Measurements from ENCODE around the gene SPTLC3. TPM values are rescaled to one million over a fixed set of nuclear protein-coding genes. Genes with fewer than 3 reads are reported as not detected.

Gene SPTLC3
- total RNA-seq (4.0 and 5.9 TPM in 2 replicates), polyA plus RNA-seq (1.2 and 4.0 TPM in 2 replicates), polyA minus RNA-seq (ENCODE audit: low replicate concordance) (0.37 and 5.8 TPM in 2 replicates)
- 0.86 and 2.9 TPM in 2 replicates for polyA plus RNA-seq (2012)

GRCh38 chr20:13008761-13009681 lies at the start of gene SPTLC3:
Gene SPTLC3, plus strand, starts transcription at chr20:13008972. Its CDS starts 296 bp downstream, at chr20:13009268.
- Histone ChIP-seq H2AFZ (ENCODE audit: low read length) (peak within 1 kb of the TSS; percentile 46), H4K20me1 (ENCODE audit: control insufficient read depth, extremely low read depth, insufficient read depth, low read length) (no peaks in the 10 kb centered on the region), H3K9ac (ENCODE audit: insufficient read depth, low read length) (no peak within 1 kb of the TSS), H3K27me3 (ENCODE audit: control insufficient read depth, insufficient read depth, low read length) (no peaks in the 10 kb centered on the region), H3K36me3 (ENCODE audit: control insufficient read depth, insufficient read depth, low read length) (no peaks in the 10 kb centered on the region), H3K4me2 (ENCODE audit: extremely low read depth, insufficient read depth, low read length) (peak within 1 kb of the TSS; percentile 86), H3K27ac (ENCODE audit: insufficient read depth, low read length) (peak within 1 kb of the TSS; percentile 7), H3K4me1 (ENCODE audit: control insufficient read depth, extremely low read depth, insufficient read depth, low read length) (peaks cover 3% of the 10 kb centered on the region), H3K79me2 (ENCODE audit: control insufficient read depth, insufficient read depth, low read length) (no peaks in the 10 kb centered on the region), H3K9me3 (ENCODE audit: control insufficient read depth, insufficient read depth, low read depth, low read length) (no peaks in the 10 kb centered on the region), H3K4me3 (replicated peaks in 1 of 4; ENCODE audit: control extremely low read depth in 1 of 4, insufficient read depth in 1 of 4, low read depth in 3 of 4, low read length in 4 of 4) (peak within 1 kb of the TSS; percentile 50 to 92 (median 56))
- TF ChIP-seq EZH2 (IDR thresholded peaks at IDR 0.05; ENCODE audit: low read length, missing control alignments), result no peak
- no peak for TF ChIP-seq CTCF (conservative IDR thresholded peaks at IDR 0.05 in 1 of 2, IDR thresholded peaks at IDR 0.05 in 1 of 2; ENCODE audit: low read depth in 1 of 2, low read length in 2 of 2)
- DNase-seq (ENCODE audit: low read depth in 2 of 2), result peak; percentile 62 to 66

GRCh38 chr20:12961725-12962124 lies 47.0 kb upstream of the SPTLC3 start:
- no peak for DNase-seq (ENCODE audit: low read depth in 2 of 2)
- H3K27me3 ChIP-seq (ENCODE audit: control insufficient read depth, insufficient read depth, low read length), result no peaks in the 10 kb centered on the region
- H2AFZ ChIP-seq (ENCODE audit: low read length), result no peak overlapping the region
- H3K4me2 ChIP-seq (ENCODE audit: extremely low read depth, insufficient read depth, low read length), result no peak overlapping the region
- no peak overlapping the region for H3K4me3 ChIP-seq (replicated peaks in 1 of 4; ENCODE audit: control extremely low read depth in 1 of 4, insufficient read depth in 1 of 4, low read depth in 3 of 4, low read length in 4 of 4)
- no peaks in the 10 kb centered on the region for H3K79me2 ChIP-seq (ENCODE audit: control insufficient read depth, insufficient read depth, low read length)
- H3K9ac ChIP-seq (ENCODE audit: insufficient read depth, low read length), result no peak overlapping the region
- no peaks in the 10 kb centered on the region for H3K4me1 ChIP-seq (ENCODE audit: control insufficient read depth, extremely low read depth, insufficient read depth, low read length)
- no peak overlapping the region for H3K27ac ChIP-seq (ENCODE audit: insufficient read depth, low read length)
- H3K9me3 ChIP-seq (ENCODE audit: control insufficient read depth, insufficient read depth, low read depth, low read length), result no peaks in the 10 kb centered on the region
- TF ChIP-seq CTCF (conservative IDR thresholded peaks at IDR 0.05 in 1 of 2, IDR thresholded peaks at IDR 0.05 in 1 of 2; ENCODE audit: low read depth in 1 of 2, low read length in 2 of 2), result no peak
- no peak for TF ChIP-seq EZH2 (IDR thresholded peaks at IDR 0.05; ENCODE audit: low read length, missing control alignments)
- no peaks in the 10 kb centered on the region for H4K20me1 ChIP-seq (ENCODE audit: control insufficient read depth, extremely low read depth, insufficient read depth, low read length)
- H3K36me3 ChIP-seq (ENCODE audit: control insufficient read depth, insufficient read depth, low read length), result no peaks in the 10 kb centered on the region

- no peak overlapping the region for H2AFZ ChIP-seq (ENCODE audit: low read length)
- H3K79me2 ChIP-seq (ENCODE audit: control insufficient read depth, insufficient read depth, low read length), result no peaks in the 10 kb centered on the region
- no peaks in the 10 kb centered on the region for H3K27me3 ChIP-seq (ENCODE audit: control insufficient read depth, insufficient read depth, low read length)
- H3K4me2 ChIP-seq (ENCODE audit: extremely low read depth, insufficient read depth, low read length), result no peak overlapping the region
- no peak overlapping the region for H3K27ac ChIP-seq (ENCODE audit: insufficient read depth, low read length)
- DNase-seq (ENCODE audit: low read depth in 2 of 2), result no peak
- no peaks in the 10 kb centered on the region for H3K36me3 ChIP-seq (ENCODE audit: control insufficient read depth, insufficient read depth, low read length)
- H3K9ac ChIP-seq (ENCODE audit: insufficient read depth, low read length), result no peak overlapping the region
- no peak overlapping the region for H3K4me3 ChIP-seq (replicated peaks in 1 of 4; ENCODE audit: control extremely low read depth in 1 of 4, insufficient read depth in 1 of 4, low read depth in 3 of 4, low read length in 4 of 4)
- no peaks in the 10 kb centered on the region for H3K9me3 ChIP-seq (ENCODE audit: control insufficient read depth, insufficient read depth, low read depth, low read length)
- H3K4me1 ChIP-seq (ENCODE audit: control insufficient read depth, extremely low read depth, insufficient read depth, low read length), result no peaks in the 10 kb centered on the region
- TF ChIP-seq EZH2 (IDR thresholded peaks at IDR 0.05; ENCODE audit: low read length, missing control alignments) (no peak), CTCF (conservative IDR thresholded peaks at IDR 0.05 in 1 of 2, IDR thresholded peaks at IDR 0.05 in 1 of 2; ENCODE audit: low read depth in 1 of 2, low read length in 2 of 2) (no peak)
- no peaks in the 10 kb centered on the region for H4K20me1 ChIP-seq (ENCODE audit: control insufficient read depth, extremely low read depth, insufficient read depth, low read length)
These were observed 45.9 kb upstream of the SPTLC3 start for GRCh38 chr20:12962895-12963294.

Data from fibroblast of lung (primary cell).